ENCODE data around the gene ICA1. TPM values are rescaled to one million over a fixed set of nuclear protein-coding genes. Genes with fewer than 3 reads are reported as not detected.

The ICA1 gene
- total and polyA plus RNA-seq, 4 donors: 1.4 to 22.7 (median 8.1) TPM

- TF ChIP-seq, protein P1, sequence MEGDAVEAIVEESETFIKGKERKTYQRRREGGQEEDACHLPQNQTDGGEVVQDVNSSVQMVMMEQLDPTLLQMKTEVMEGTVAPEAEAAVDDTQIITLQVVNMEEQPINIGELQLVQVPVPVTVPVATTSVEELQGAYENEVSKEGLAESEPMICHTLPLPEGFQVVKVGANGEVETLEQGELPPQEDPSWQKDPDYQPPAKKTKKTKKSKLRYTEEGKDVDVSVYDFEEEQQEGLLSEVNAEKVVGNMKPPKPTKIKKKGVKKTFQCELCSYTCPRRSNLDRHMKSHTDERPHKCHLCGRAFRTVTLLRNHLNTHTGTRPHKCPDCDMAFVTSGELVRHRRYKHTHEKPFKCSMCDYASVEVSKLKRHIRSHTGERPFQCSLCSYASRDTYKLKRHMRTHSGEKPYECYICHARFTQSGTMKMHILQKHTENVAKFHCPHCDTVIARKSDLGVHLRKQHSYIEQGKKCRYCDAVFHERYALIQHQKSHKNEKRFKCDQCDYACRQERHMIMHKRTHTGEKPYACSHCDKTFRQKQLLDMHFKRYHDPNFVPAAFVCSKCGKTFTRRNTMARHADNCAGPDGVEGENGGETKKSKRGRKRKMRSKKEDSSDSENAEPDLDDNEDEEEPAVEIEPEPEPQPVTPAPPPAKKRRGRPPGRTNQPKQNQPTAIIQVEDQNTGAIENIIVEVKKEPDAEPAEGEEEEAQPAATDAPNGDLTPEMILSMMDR (IDR thresholded peaks at IDR 0.05; ENCODE audit: low read depth, low read length, missing input control): no peak
- no peak for TF ChIP-seq NR2F2 (IDR thresholded peaks at IDR 0.05)
These were observed 152.6 kb downstream of the ICA1 start (continued) for GRCh38 chr7:8109196-8110022.

GRCh38 chr7:8105449-8106095 is 156.4 kb downstream of the ICA1 start:
- no peak overlapping the region for H3K9ac ChIP-seq (ENCODE audit: low read depth in 1 of 2, low read length in 2 of 2)
- TF ChIP-seq, protein P2, sequence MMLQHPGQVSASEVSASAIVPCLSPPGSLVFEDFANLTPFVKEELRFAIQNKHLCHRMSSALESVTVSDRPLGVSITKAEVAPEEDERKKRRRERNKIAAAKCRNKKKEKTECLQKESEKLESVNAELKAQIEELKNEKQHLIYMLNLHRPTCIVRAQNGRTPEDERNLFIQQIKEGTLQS (IDR thresholded peaks at IDR 0.05): no peak
- no peak for TF ChIP-seq EGR1 (IDR thresholded peaks at IDR 0.05; ENCODE audit: low read depth in 2 of 2)
- TF ChIP-seq, protein P1 (IDR thresholded peaks at IDR 0.05; ENCODE audit: low read depth, low read length, missing input control): no peak
- TF ChIP-seq FOXA2 (IDR thresholded peaks at IDR 0.05): no peak
- TF ChIP-seq YY1 (IDR thresholded peaks at IDR 0.05): no peak
- TF ChIP-seq SP1 (IDR thresholded peaks at IDR 0.05): no peak
- TF ChIP-seq RAD21 (IDR thresholded peaks at IDR 0.05): no peak
- no peak for TF ChIP-seq GABPA (IDR thresholded peaks at IDR 0.05 in 1 of 2, conservative IDR thresholded peaks at IDR 0.05 in 1 of 2)
- TF ChIP-seq MAX (IDR thresholded peaks at IDR 0.05): no peak
- TF ChIP-seq, protein P3, sequence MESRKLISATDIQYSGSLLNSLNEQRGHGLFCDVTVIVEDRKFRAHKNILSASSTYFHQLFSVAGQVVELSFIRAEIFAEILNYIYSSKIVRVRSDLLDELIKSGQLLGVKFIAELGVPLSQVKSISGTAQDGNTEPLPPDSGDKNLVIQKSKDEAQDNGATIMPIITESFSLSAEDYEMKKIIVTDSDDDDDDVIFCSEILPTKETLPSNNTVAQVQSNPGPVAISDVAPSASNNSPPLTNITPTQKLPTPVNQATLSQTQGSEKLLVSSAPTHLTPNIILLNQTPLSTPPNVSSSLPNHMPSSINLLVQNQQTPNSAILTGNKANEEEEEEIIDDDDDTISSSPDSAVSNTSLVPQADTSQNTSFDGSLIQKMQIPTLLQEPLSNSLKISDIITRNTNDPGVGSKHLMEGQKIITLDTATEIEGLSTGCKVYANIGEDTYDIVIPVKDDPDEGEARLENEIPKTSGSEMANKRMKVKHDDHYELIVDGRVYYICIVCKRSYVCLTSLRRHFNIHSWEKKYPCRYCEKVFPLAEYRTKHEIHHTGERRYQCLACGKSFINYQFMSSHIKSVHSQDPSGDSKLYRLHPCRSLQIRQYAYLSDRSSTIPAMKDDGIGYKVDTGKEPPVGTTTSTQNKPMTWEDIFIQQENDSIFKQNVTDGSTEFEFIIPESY (IDR thresholded peaks at IDR 0.05): no peak
- TF ChIP-seq HNF4G (IDR thresholded peaks at IDR 0.05): no peak
- TF ChIP-seq FOXA1 (IDR thresholded peaks at IDR 0.05): no peak
- H3K27ac ChIP-seq (ENCODE audit: low read depth in 1 of 2, low read length in 2 of 2): no peak overlapping the region
- WGBS: 54% methylated on average over 4 of the region's 4 CpGs
- no peaks in the 10 kb centered on the region for H3K27me3 ChIP-seq (ENCODE audit: control insufficient read depth in 4 of 4, insufficient read depth in 4 of 4, low read length in 3 of 4)
- H3K4me1 ChIP-seq (ENCODE audit: control insufficient read depth in 4 of 4, insufficient read depth in 4 of 4, low read length in 3 of 4): no peaks in the 10 kb centered on the region
- no peak for DNase-seq (ENCODE audit: low spot score)
- no peaks in the 10 kb centered on the region for H3K9me3 ChIP-seq (ENCODE audit: control insufficient read depth in 4 of 4, low read length in 3 of 4)
- no peaks in the 10 kb centered on the region for H3K36me3 ChIP-seq (ENCODE audit: control insufficient read depth in 4 of 4, insufficient read depth in 3 of 4, low read depth in 1 of 4, low read length in 3 of 4)
- no peak overlapping the region for H3K4me3 ChIP-seq (ENCODE audit: low read depth in 1 of 3, low read length in 3 of 3)
